GM18951 (cell line): ENCODE measurements around the gene GGA1.
A peak's percentile ranks its signal among the peaks of the same experiment; 100 is the strongest.

ENCODE experiments used
- POLR2A ChIP-seq: IDR thresholded peaks from 4 replicates; pipeline ENCODE4 v1.6.1; 2011; ENCODE audit warnings: mild to moderate bottlenecking; ENCODE audit not compliant: insufficient read length, insufficient read depth; ENCODE audit errors: extremely low read depth
- in situ Hi-C: fragments of 300-500 bp; cut with MboI; formaldehyde crosslinking; loops from one replicate; pipeline ENCODE4 v1.12.0; 2022; ENCODE audit warnings: low sequenced_read_pairs, mixed read lengths, inconsistent platforms; ENCODE audit not compliant: unreplicated experiment

GGA1 gene

GRCh38 chr22:37679670-37680069 is 71.0 kb downstream of the GGA1 start:
- TF ChIP-seq POLR2A = no peak
- in situ Hi-C loops = no loop called here

GRCh38 chr22:37680191-37680851 is 71.7 kb downstream of the GGA1 start:
- in situ Hi-C loops = no loop called here
- peak; percentile 6 for TF ChIP-seq POLR2A

- in situ Hi-C loops = no loop called here
- TF ChIP-seq POLR2A = no peak
These were observed 72.4 kb downstream of the GGA1 start for GRCh38 chr22:37681001-37681424.

GRCh38 chr22:37681556-37682049 is 73.0 kb downstream of the GGA1 start:
- in situ Hi-C loops = no loop called here
- TF ChIP-seq POLR2A = no peak
